ENCODE data around the gene ORM1.

- TF ChIP-seq CTCF (conservative IDR thresholded peaks at IDR 0.05; ENCODE audit: low read length): no peak
- TF ChIP-seq EZH2phosphoT487 (IDR thresholded peaks at IDR 0.05; ENCODE audit: borderline replicate concordance): no peak
These were observed 6.2 kb upstream of the ORM1 start for GRCh38 chr9:114316605-114317230.
